OCI-M2 (cell line): ENCODE measurements around the gene HS2ST1.

ENCODE experiments used
- DNase-seq: peaks from one replicate; lab custom pipeline; 2025; ENCODE audit not compliant: unreplicated experiment; lab: John Stamatoyannopoulos, UW

The HS2ST1 gene

DNA sequence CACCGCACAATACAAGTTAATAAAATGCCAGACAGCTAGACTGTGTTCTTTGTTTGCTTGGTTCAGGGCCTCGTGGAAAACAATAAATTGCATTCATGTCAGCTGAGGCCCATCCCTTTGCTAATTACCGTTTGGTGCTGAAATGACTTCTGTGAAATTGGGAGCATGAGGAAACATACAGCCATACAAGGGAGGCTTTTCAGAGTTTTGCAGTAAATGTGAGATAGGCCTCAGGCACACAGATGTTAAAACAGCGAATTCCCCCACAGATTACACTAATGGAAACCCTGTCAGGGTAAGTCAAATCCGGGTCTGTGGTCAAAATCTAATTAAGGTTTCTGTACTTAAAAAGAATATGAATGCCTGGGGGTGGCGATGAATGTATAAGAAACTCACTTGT, 240.7 kb downstream of the HS2ST1 start:
- no peak for DNase-seq

GRCh38 chr1:87155648-87156047, 241.2 kb downstream of the HS2ST1 start:
- DNase-seq = no peak

GRCh38 chr1:87156124-87156523, 241.7 kb downstream of the HS2ST1 start:
- DNase-seq = no peak

DNA sequence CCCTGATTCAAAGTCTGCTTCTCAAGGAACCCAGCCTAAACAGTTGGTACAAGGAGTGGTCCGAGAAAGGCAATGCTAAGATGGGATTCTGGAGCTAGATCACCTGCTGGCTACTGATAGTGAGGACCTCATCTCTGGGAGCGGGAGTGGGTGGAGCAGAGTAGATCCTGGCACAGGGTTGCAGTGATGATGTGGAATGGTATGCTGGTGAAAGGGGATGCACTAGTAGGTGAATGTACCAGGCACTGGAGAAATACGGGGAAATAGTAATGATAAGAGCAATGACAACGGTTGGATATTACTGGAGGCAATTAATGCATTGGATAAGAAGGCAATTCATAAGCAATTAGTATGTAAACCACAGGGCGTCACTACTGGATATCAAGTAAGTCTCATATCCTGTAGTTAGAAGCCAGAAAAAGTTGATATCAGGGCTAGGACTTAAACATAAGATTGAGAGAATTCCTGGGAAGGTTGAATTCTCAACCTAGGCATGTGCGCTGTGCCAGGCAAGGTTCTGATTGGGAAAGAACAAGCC, 245.0 kb downstream of the HS2ST1 start:
- DNase-seq = no peak
